NCI-H2196 treated with DMSO at 0.1 percent for 48 hours (cell line): ENCODE data around the gene SHB.
A peak's percentile ranks its signal among the peaks of the same experiment; 100 is the strongest.
"Not testable (repeated sequence)": the region's sequence is repeated elsewhere in the genome, so short reads cannot be mapped to it uniquely, and the experiment has no call there.

Experiments used
- DNase-seq: peaks from one replicate; lab custom pipeline; 2025; ENCODE audit not compliant: unreplicated experiment; lab: John Stamatoyannopoulos, UW

The SHB gene

GRCh38 chr9:38064842-38065368, 4.1 kb downstream of the SHB start:
- DNase-seq: no peak

DNA sequence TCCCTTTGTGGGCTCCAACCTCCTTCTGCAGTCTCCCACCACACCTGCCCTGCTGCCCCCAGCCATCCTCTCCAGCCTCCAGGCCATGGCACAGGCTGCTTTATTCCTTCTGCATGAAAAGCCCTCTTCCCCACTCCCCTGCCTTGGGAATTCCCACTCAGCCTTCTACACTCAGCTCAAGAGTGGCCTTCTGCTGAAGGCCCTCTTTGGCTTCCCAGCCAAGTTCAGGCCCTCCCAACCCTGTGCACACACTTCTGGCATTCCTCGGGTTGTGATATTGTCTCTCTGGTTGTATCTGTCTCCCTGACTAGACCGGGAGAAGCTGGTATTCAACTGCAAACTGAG, 5.7 kb downstream of the SHB start:
- DNase-seq: no peak

GRCh38 chr9:38062498-38063362, 6.3 kb downstream of the SHB start:
- no peak for DNase-seq

GRCh38 chr9:38062106-38062497, 6.9 kb downstream of the SHB start:
- DNase-seq: no peak

GRCh38 chr9:38061326-38061977, 7.6 kb downstream of the SHB start:
- DNase-seq: no peak

DNA sequence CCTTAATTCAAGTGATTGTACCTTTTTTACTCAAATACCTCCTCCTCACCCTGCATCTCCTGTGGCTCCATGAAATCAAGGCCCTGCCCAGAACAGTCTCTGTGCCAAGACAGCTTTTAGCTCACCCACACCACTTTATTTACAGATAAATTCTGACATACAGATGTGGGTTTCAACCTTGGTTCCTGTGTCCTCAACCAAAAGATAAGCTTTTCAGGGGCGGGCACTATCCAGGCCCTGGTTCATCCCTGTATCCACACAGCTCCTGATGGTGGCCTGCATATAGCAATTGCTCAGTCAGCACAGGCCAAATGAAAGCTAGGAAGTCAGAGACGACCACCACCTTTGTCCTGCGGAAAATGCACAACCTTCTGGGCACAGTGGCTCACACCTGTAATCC, 8.3 kb downstream of the SHB start:
- no peak for DNase-seq

GRCh38 chr9:38059233-38059936, 9.6 kb downstream of the SHB start:
- DNase-seq: no peak

- DNase-seq: no peak
Measured at GRCh38 chr9:38058452-38059232, 10.4 kb downstream of the SHB start.

DNA sequence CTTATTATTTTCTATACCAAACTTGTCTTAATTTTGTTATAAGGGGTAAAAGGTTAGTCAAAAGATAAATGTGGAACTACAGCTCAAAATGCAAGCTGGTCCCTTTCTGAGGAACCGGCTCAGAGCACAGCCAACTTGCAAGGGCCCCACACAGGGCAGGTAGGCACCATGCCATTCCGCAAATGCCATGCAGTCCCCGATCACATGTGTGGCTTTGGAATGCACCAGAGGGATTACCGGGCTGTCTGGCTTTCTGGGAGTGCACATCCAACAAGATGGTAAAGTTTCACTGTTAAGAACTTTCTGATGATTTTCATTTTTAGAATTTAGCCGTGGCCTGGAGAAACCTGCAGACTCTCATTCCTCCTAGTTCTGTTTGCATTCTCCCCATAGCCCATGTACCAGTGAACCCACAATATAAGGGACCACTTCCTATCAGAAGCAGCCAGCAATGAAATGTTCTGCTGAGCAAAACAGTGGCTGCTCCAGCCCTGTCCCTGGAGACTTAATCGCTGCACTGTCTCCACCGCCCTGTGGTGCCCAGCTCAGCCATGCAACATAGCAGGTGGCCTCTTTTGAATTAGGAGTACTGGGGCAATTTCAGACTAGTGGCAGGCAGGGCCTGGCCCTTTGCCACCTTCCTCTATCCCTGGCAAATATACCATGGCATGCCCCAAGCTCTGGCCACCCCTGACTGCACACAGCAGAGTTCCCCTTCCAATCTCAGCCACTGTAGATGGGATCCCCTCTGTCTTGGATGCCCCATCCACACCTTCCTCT, 11.4 kb downstream of the SHB start:
- no peak for DNase-seq

- DNase-seq: no peak
Measured at GRCh38 chr9:38054653-38055052, 14.4 kb downstream of the SHB start.

- DNase-seq: no peak
Measured at GRCh38 chr9:38053697-38054461, 15.1 kb downstream of the SHB start.

DNA sequence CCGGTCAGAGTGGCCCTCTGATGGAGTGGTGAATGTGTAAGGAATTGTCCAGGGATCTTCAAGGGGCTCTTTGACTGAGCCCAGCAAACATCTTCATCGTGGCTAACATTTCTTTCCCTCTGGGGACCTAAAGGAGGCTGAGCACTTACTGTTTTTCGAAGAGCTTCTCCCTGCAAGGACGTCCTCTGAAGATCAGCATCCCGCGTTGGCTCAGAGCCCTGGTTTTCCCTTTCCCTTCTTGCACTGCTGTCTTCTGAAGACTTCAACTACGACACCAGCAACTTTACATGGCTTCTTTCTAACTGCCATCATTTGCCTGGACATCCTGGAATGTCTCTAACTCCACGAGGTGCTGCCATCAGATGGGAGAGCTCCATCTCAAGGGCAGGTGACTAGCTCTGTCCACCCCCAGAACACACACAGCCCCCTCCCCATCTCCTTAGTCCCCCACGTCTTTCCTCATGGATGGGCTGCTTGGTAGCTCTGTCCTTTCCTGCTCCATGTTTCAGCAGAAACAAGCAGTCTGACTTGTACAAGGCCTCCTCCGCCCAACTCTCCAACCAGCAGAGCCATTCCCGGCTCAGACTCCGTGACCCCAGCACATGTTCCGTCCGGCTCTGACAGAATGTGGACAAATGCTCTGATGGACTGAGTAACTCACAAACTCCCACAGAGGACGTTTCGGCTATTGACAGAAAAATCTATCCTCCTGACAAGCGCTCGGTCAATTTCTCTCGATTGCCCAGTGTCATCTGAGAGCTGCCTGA, 17.1 kb downstream of the SHB start:
- DNase-seq: no peak

DNA sequence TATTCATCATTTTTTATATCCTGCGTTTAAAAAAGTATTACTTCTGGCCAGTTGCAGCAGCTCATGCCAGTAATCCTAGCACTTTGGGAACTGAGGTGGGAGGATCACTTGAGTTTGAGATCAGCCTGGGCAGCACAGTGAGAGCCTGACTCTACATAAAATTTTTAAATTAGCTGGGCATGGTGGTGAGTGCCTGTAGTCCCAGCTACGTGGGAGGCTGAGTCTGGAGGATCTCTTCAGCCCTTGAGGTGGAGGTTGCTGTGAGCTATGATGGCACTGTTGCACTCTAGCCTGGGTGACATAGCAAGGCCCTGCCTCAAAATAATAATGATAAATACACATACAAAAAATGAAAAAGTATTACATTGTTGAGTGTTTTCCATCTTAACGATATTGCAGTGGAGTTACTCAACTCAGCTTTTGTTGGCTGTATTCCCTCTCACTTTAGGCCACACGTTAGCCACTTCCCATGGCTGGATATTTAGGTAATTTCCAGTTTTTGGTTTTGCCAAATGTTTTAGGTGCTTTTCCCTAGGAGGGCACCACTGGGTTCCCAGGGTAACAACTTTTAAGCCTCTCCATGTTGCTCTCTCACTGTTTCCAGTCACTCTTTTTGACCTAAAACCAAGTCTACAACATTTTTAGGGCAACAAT, 20.6 kb downstream of the SHB start:
- DNase-seq: no peak

DNA sequence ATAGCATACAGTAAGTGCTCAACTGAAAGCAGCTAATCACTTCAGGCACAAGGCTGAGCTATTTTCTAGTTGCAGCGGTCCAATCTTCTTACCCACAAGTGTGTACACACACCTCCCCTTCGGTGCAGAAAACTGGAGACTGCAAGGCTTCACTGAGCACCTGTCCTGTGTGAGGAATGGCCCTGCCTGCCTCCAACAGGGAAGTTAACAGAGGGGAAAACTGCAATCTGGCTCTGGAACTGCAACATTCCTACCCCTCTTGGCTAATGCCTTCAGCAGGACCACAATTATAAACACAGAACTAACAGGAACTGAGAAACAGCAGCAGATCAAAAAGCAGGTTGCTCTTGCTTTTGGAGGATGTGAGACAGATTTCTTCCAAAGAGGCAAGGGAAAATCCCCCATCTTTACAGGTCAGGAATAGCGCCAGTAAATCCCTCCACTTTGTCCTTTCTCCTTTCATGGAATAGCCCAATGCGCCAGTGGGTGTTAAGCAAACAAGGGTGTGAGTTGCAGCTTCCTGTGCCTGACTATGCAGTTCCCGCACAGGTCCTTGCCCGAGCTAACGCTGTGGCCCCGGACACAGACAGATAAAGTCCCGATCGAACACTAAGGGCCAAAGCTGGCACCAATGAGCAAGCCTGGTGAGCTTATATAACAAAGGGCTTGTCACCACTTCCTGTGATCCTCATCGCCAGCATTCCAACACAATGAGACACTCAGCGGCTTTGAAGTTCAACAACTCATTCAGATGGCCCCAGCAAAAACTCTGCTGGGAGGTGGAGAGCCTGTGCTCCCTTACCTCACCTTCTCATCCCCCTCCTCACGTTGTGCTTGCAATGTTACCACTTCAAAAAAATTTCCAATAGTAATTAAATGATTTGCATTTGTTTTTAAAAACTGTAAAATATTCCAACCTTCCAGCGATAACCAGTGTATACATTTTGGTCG, 21.5 kb downstream of the SHB start:
- DNase-seq: peak; percentile 55

DNA sequence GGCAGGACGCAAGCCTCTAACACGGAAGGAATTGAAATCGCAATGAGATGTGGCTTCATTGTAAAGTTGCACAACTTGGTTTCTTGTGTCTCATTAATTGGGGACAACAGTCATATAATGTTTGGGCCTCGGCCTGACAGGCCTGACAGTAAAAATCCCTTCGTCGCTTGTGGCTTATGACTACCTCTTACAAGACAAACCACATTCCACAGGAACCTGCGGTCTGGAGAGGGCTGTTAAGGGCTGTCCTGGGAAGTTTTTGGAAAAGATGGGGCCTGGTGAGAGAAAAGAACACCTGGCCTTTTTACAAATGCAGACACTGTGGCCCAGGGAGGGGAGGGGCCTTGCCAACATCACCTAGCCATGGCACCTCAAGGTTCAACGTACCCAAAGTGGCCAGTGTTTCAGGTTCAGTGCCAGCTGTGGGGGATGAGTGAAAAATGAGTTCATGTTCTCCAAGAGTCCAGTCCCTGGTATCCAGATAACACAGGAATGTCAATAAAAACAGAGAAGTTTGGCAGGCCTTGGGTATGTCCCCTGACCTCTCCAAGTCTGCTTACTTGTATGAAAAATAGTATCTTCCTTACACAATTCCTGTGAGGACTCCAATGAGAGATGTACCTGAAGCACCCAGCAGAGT, 22.2 kb downstream of the SHB start:
- DNase-seq: no peak

DNA sequence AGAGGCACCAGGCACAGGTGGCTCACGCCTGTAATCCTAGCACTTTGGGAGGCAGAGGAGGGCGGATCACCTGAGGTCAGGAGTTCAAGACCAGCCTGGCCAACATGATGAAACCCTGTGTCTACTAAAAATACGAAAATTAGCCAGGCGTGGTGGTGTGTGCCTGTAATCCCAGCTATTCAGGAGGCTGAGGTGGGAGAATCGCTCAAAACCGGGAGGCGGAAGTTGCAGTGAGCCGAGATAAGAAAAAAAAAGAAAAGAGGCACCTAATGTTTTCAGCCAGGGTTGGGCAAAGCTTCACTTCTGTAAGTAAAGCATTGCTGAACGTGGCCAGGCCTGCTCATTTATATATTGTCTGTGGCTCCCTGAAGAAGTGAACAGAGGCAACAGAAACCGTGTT, 23.1 kb downstream of the SHB start:
- DNase-seq: not testable (repeated sequence)

GRCh38 chr9:38044706-38045105, 24.3 kb downstream of the SHB start:
- no peak for DNase-seq
